ENCODE measurements around the gene SPDYE4.

DNA sequence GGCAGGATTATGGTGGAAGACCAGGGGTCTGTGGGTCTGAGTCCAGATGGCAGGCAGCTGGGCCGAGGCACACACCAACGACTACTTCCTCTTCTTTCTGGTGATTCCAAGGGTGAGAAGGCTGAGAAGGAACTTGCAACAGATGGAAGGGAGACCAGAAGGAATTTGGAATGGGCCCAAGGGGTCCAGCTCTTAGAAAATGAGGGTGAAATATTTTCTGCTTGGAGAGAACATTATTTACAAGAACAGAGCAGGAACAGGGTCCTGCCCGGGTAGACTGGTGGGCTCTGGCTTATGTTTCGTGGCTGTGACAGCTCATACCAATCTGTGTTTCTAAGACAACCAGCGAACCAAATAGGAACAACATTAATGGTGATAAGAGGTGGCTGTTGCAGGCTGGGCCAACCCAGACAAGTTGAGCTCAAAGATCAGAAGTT, 50.3 kb downstream of the SPDYE4 start:
- TF ChIP-seq, protein P1, sequence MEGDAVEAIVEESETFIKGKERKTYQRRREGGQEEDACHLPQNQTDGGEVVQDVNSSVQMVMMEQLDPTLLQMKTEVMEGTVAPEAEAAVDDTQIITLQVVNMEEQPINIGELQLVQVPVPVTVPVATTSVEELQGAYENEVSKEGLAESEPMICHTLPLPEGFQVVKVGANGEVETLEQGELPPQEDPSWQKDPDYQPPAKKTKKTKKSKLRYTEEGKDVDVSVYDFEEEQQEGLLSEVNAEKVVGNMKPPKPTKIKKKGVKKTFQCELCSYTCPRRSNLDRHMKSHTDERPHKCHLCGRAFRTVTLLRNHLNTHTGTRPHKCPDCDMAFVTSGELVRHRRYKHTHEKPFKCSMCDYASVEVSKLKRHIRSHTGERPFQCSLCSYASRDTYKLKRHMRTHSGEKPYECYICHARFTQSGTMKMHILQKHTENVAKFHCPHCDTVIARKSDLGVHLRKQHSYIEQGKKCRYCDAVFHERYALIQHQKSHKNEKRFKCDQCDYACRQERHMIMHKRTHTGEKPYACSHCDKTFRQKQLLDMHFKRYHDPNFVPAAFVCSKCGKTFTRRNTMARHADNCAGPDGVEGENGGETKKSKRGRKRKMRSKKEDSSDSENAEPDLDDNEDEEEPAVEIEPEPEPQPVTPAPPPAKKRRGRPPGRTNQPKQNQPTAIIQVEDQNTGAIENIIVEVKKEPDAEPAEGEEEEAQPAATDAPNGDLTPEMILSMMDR (IDR thresholded peaks at IDR 0.05; ENCODE audit: insufficient read depth, low read length), result no peak
- TF ChIP-seq POLR2AphosphoS5 (IDR thresholded peaks at IDR 0.05; ENCODE audit: low read depth), result no peak
- TF ChIP-seq SPI1 (IDR thresholded peaks at IDR 0.05; ENCODE audit: borderline replicate concordance, low read depth), result no peak

Measured in HL-60 (cell line).